Ramos (cell line): ENCODE data around the gene NHLH1.
"Not testable (repeated sequence)": the region's sequence is repeated elsewhere in the genome, so short reads cannot be mapped to it uniquely, and the experiment has no call there.

ENCODE experiments used
- in situ Hi-C: fragments of 300-500 bp; cut with MboI; formaldehyde crosslinking; loops from one replicate; pipeline ENCODE4 v1.14.3; 2022; ENCODE audit warnings: low sequenced_read_pairs; ENCODE audit not compliant: unreplicated experiment

Gene NHLH1

DNA sequence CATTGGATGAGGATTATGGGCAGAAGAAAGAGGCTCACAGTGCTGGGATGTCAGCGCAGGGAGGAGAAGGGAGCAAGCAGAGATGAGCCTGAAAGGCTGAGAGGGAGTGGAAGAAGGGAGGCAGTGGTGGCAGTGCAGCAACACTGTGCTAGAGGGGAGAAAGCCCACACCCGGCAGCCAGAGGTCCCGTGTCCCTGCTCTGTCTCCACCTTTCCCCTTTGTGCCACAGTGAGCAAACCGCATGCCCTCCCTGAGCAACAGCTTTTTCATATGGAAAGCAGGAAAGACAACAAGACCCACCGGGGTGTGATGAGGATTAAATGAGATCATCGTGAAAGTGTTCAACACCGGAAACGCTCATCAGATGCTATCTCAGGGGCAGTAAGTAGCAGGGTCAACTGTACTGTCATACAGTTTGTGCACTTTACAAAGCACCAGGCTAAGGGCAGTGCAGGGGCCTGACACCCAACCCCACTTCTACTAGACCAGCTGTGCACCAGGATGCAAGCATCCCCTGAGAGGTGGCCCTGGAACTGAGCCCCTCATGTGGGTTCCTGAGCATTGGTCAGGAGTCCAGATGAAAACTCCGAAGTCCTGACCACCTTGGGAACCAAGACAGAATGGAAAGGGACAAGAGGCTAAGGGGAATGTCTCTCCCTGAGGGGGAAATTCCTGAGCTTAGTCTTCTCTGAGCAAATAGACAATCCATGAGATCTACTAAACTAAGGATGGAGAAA is 9.1 kb downstream of the NHLH1 start:
- in situ Hi-C loops, result loop anchor here (10.0 kb wide), 2 partner anchors 181 to 271 kb away; partner anchors contain the start of gene CASQ1

DNA sequence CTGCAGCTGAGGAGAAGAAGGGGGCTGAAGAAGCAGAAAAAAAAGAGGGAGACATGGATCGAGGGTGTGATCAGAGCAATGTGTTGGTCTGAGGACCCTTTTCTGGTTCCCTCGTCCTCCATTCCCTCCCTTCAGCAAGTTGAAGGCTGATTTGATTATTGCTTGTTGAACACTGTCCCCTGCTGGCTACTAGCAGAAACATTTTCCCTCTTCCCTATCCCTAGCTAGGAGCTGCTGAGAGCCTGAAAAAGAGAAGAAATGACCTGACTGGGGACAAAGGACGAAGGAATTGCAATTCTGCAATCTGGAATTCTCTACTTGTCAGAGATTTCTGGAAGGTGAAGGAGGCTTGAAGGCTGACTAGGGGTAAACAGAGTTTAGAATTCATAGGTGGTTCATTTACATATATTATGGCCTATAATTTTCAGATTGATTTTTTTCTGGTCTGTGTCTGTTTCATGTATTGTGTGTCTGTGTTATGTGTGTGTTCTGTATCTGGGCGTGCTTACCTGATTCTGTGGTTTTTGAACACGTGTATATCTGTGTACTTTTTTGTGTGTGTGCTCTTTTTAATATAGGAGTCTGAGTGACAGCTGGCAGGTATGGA is 9.8 kb downstream of the NHLH1 start:
- in situ Hi-C loops, result loop anchor here (10.0 kb wide), 2 partner anchors 182 to 272 kb away; partner anchors contain the start of gene CASQ1

- in situ Hi-C loops, result loop anchor here (10.0 kb wide), 2 partner anchors 183 to 273 kb away; partner anchors contain the start of gene CASQ1
These were observed 10.8 kb downstream of the NHLH1 start for GRCh38 chr1:160377585-160378206.

GRCh38 chr1:160384812-160385211 is 17.9 kb downstream of the NHLH1 start:
- in situ Hi-C loops, result not testable (repeated sequence)

DNA sequence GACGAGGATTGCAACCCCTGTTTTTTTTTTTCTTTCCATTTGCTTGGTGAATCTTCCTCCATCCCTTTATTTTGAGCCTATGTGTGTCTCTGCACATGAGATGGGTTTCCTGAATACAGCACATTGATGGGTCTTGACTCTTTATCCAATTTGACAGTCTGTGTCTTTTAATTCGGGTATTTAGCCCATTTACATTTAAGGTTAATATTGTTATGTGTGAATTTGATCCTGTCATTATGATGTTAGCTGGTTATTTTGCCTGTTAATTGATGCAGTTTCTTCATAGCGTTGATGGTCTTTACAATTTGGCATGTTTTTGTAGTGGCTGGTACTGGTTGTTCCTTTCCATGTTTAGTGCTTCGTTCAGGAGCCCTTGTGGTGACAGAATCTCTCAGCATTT is 21.5 kb downstream of the NHLH1 start:
- in situ Hi-C loops, result not testable (repeated sequence)

DNA sequence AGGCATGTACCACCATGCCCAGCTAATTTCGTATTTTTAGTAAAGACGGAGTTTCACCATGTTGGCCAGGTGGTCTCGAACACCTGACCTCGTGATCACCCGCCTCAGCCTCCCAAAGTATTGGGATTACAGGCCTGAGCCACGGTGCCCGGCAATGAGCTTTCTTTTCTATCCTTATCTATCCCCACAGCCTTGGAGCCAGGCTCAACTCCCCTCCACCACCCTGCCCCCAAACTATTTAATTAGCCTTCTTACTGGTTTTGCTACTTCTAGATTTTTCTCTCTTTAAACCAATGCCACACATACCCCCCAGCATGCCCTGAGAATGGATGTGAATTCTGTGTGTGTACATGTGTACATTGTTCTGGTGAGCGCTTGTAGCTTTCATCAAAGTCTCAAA is 27.8 kb downstream of the NHLH1 start:
- in situ Hi-C loops, result no loop called here

DNA sequence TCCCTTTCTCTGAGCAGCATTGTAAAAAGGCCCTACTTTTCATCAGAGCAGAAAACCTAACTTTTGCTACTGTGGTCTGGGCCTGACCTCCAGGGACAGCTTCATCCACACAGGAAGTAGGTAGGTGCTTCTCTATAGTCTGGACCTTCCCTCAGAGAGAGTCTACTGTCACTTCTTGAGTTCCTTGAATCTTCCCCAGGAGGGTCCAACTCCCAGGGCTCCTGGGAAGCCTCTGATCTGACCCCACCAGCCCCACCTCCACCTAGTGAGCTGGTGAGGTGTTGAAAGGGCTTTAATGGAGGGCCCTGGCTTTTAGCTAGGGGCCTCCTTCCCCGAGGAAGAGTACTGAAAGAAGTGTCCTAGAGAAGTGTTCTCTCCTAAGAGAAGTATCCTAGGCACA is 30.8 kb downstream of the NHLH1 start:
- in situ Hi-C loops, result no loop called here

- in situ Hi-C loops, result no loop called here
These were observed 32.0 kb downstream of the NHLH1 start for GRCh38 chr1:160398823-160399222.

DNA sequence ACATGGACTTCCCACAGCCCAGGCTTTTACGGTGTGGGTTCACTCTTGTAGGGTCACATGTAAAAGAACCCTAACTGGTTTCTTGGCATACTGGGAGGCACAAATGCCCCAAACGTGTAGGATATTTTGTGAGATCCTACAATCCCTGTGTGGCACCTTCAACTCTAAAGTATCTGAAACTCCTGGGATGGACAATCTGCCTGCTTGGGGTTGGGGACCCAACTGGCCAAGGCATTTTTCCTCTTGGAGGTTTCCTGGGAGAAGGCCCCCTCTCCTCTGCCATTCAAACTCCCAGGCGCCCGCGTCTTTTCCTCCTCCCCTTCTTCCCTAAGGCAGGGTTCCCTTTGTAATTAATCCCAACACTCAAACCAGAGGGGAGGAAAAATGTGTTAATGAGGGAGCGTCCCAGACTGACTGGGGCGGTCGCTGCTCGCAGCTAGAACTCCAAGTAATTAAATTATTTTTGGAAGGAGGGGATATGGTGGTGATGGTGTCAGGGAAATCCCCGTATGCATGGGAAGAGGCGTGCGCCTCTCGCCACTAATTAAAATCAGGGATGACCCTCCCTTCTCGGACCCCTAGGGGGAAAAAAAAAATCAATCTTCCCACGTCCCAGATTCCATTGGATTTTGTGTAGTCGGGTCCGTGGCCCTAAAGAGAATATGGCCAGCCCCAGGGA is 32.8 kb downstream of the NHLH1 start:
- in situ Hi-C loops, result loop anchor here (25.0 kb wide), 2 partner anchors 563 to 988 kb away; partner anchors contain the start of gene ITLN2

GRCh38 chr1:160400223-160400645 is 33.4 kb downstream of the NHLH1 start, which contains the start of gene VANGL2:
VANGL2 (plus strand) TSS chr1:160400564; CDS start chr1:160415838, 15,274 bp downstream.
- in situ Hi-C loops, result loop anchor here (25.0 kb wide), 2 partner anchors 562 to 987 kb away; partner anchors contain the start of gene ITLN2

DNA sequence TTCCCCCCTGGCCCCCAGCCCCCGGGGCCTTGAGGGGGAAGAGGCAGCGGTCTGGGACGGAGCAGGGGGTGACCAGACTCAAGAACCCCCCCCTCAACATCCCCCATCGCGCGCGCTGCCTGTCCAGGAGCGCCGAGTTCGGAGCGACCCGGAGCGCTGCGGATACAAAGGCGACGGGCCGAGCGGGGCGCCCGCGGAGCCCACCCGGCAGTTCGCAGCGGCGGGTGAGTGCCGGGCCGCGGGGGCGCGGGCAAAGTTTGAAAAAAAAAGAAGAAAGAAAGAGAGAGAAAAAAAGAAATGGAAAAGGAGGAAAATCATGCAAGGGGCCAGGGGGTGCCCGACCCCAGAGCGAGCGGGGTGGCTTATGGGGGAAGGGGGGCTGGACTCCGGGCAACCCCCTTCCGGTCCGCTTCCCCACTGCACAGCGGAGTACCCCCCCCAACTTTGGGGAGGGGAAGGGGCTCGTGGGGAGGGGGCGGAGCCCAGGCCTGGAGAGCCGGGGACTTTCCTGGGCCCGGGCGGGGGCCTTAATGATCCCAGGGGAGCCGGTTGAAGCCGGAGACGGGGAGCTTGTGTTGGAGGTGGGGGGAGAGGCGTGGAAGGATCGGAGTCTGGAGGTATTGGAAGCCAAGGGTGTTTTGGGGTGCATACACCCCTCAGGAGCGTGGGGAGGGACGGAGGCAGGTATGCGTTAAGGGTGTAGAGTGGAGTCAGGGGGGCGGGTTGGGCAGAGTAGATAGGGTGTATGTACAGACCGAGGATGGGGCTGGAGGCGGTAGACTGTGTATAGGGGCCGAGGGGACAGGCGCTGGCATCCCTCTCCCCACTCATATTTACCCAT is 34.0 kb downstream of the NHLH1 start:
- in situ Hi-C loops, result loop anchor here (25.0 kb wide), 2 partner anchors 561 to 986 kb away; partner anchors contain the start of gene ITLN2

GRCh38 chr1:160401487-160401805 is 34.6 kb downstream of the NHLH1 start:
- in situ Hi-C loops, result loop anchor here (25.0 kb wide), 2 partner anchors 561 to 986 kb away; partner anchors contain the start of gene ITLN2

GRCh38 chr1:160402001-160402795 is 35.3 kb downstream of the NHLH1 start:
- in situ Hi-C loops, result loop anchor here (25.0 kb wide), 2 partner anchors 560 to 985 kb away; partner anchors contain the start of gene ITLN2

DNA sequence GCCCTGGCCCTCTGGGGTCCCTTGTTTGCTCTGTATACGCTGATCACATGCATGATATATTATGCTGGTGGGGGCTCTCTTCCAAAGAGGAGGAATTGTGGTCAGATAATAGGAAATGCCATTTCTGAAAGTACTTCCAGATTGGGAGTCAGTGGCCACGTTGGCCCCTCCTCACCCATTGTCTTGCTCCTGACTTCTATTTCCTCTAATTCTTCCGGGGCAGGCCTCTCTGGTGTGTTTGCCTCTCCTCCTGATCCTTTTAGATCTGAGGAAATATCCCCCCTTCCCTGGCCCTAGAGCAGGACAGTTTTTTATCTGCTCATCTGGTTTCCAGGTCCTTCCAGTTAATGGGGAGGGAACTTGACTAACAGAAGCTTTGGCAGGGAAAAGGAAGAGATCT is 36.4 kb downstream of the NHLH1 start:
- in situ Hi-C loops, result loop anchor here (25.0 kb wide), 2 partner anchors 559 to 984 kb away; partner anchors contain the start of gene ITLN2

DNA sequence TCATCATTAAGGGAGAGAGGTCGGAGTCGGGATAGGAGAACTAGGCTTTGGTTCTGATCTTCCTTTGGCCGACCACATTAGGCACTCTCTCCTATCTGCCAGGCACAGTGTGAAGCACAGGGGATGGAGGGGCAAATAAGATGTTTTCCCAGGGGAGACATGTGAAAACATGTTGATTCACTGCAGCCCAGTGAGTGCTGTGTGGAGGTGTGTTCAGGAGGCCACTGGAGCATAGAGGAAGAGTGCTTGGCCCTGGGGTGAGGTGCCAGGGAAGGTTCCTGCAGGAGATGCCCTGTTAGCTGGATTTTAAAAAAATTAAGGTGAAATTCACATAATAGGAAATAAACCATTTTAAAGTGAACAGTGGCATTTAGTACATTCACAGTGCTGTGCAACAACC is 37.2 kb downstream of the NHLH1 start:
- in situ Hi-C loops, result loop anchor here (25.0 kb wide), 2 partner anchors 558 to 983 kb away; partner anchors contain the start of gene ITLN2

- in situ Hi-C loops, result loop anchor here (25.0 kb wide), 2 partner anchors 557 to 982 kb away; partner anchors contain the start of gene ITLN2
These were observed 38.5 kb downstream of the NHLH1 start for GRCh38 chr1:160405331-160405877.

GRCh38 chr1:160406131-160406968 is 39.5 kb downstream of the NHLH1 start:
- in situ Hi-C loops, result loop anchor here (25.0 kb wide), 2 partner anchors 556 to 981 kb away; partner anchors contain the start of gene ITLN2
